Body of pancreas (tissue), 4 donors: ENCODE measurements around the gene ANTXR1. TPM values are rescaled to one million over a fixed set of nuclear protein-coding genes. Genes with fewer than 3 reads are reported as not detected.
"Not testable (repeated sequence)": the region's sequence is repeated elsewhere in the genome, so short reads cannot be mapped to it uniquely, and the experiment has no call there.

Source experiments
- ATAC-seq: fragments of 150-250 bp; one replicate; pipeline ENCODE4 v1.9.1; 2016
- DNase-seq, 4 donors: peaks; one replicate each; pipeline ENCODE4 v3.0.0-alpha.2; 2019
- H3K27ac ChIP-seq, 4 donors: fragments of 200-600 bp; sonication (generic); 1 replicate in 3 of 4; 2 replicates in 1 of 4; pipeline versions ENCODE4 v1.5.1 to v1.6.1; 2016 to 2019; ENCODE audit warnings: mild to moderate bottlenecking in 1 of 4, mixed read lengths in 1 of 4, moderate library complexity in 1 of 4
- H3K27me3 ChIP-seq, 2 donors: fragments of 200-600 bp; sonication (generic); one replicate each; pipeline ENCODE4 v1.6.0; 2016; ENCODE audit warnings: mild to moderate bottlenecking in 1 of 2
- H3K36me3 ChIP-seq, 2 donors: fragments of 200-600 bp; sonication (generic); replicated peaks in 1 of 2; 2 replicates each; pipeline ENCODE4 v1.5.1; 2016; ENCODE audit warnings: low read depth in 2 of 2; ENCODE audit not compliant: insufficient read depth in 1 of 2
- H3K4me1 ChIP-seq: fragments of 200-600 bp; sonication (generic); one replicate; pipeline ENCODE4 v1.6.0; 2016
- H3K4me3 ChIP-seq, 2 donors: fragments of 200-600 bp; sonication (generic); 1 replicate in 1 of 2; 2 replicates in 1 of 2; pipeline ENCODE4 v1.5.1; 2016 to 2019
- H3K9me3 ChIP-seq, 3 donors: fragments of 200-600 bp; sonication (generic); 1 replicate in 2 of 3; 2 replicates in 1 of 3; pipeline ENCODE4 v1.5.1; 2016
- POLR2A ChIP-seq, 3 donors: fragments of 450-650 bp; IDR thresholded peaks; one replicate each; pipeline ENCODE4 v1.6.1; 2016; ENCODE audit warnings: antibody characterized with exemption in 3 of 3, mild to moderate bottlenecking in 2 of 3
- WGBS, 2 donors: methylation state at CpG; one replicate each; pipeline ENCODE4 v1.1.5; 2017; 5-methylcytosine and 5-hydroxymethylcytosine counted together
- intact Hi-C: fragments of 100-400 bp; cut with DNase I; formaldehyde crosslinking; loops from one replicate; pipeline ENCODE4 v1.15.1; 2023
- total RNA-seq, 2 donors: library from RNA; depleted of rRNA; stranded (reverse); fragments of >200 nt; gene quantifications; one replicate each; pipeline ENCODE4 v1.1.0, GENCODE V29; 2016
- TF ChIP-seq, protein P1 (sequence below), 7 experiments: fragments of 450-650 bp in 4 of 7; fragments of 200-600 bp in 3 of 7; sonication (generic) in 3 of 7; IDR thresholded peaks; one replicate each; pipeline ENCODE4 v1.5.1; 2016 to 2019; ENCODE audit warnings: antibody characterized with exemption in 7 of 7

Gene ANTXR1
- total RNA-seq, 2 donors from 2014 or later, result 9.3 to 11.2 TPM

DNA sequence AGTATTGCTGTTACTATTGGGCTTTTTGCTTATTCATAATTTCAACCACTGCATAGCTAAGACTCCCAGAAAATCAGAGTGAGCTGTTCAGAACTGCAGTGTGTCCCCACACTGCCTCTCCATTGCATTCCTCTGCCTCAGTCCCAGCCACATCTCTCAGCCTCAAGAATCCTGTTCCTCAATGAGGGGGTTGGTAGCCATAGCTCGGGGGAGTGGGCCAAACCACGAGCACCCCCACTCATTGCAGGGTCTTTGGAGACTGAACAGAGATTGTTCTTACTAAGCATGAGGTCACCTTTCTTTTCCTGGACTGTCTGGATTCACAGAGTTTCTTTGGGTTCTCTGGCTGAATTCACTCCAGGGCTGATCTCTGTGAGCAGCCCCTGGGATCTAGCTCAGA is 213.0 kb downstream of the ANTXR1 start:
- Histone ChIP-seq H3K4me3 (no peak overlapping the region), H3K4me1 (peaks cover 16% of the 10 kb centered on the region), H3K9me3 (no peaks in the 10 kb centered on the region), H3K27me3 (no peaks in the 10 kb centered on the region), H3K27ac (no peak overlapping the region), H3K36me3 (no peaks in the 10 kb centered on the region)
- TF ChIP-seq POLR2A (IDR thresholded peaks at IDR 0.05), result no peak
- TF ChIP-seq, protein P1, sequence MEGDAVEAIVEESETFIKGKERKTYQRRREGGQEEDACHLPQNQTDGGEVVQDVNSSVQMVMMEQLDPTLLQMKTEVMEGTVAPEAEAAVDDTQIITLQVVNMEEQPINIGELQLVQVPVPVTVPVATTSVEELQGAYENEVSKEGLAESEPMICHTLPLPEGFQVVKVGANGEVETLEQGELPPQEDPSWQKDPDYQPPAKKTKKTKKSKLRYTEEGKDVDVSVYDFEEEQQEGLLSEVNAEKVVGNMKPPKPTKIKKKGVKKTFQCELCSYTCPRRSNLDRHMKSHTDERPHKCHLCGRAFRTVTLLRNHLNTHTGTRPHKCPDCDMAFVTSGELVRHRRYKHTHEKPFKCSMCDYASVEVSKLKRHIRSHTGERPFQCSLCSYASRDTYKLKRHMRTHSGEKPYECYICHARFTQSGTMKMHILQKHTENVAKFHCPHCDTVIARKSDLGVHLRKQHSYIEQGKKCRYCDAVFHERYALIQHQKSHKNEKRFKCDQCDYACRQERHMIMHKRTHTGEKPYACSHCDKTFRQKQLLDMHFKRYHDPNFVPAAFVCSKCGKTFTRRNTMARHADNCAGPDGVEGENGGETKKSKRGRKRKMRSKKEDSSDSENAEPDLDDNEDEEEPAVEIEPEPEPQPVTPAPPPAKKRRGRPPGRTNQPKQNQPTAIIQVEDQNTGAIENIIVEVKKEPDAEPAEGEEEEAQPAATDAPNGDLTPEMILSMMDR (IDR thresholded peaks at IDR 0.05), result no peak
- WGBS, 2 donors, result 69 to 74% methylated on average over 2 of the region's 2 CpGs
- intact Hi-C loops, result no loop called here
- no peak for ATAC-seq
- DNase-seq, result no peak

GRCh38 chr2:69226903-69227302 is 213.9 kb downstream of the ANTXR1 start:
- Histone ChIP-seq H3K4me3 (no peak overlapping the region), H3K9me3 (no peaks in the 10 kb centered on the region), H3K27ac (no peak overlapping the region), H3K36me3 (no peaks in the 10 kb centered on the region), H3K4me1 (peaks cover 16% of the 10 kb centered on the region), H3K27me3 (no peaks in the 10 kb centered on the region)
- DNase-seq (no peak), ATAC-seq (no peak)
- WGBS, 2 donors, result 86 to 90% methylated on average over 3 of the region's 3 CpGs
- intact Hi-C loops, result no loop called here
- TF ChIP-seq, protein P1 (IDR thresholded peaks at IDR 0.05), result no peak
- no peak for TF ChIP-seq POLR2A (IDR thresholded peaks at IDR 0.05)

- no peak overlapping the region for H3K27ac ChIP-seq
- DNase-seq (no peak), ATAC-seq (no peak)
- no peaks in the 10 kb centered on the region for H3K36me3 ChIP-seq
- H3K9me3 ChIP-seq, result no peaks in the 10 kb centered on the region
- peaks cover 16% of the 10 kb centered on the region for H3K4me1 ChIP-seq
- H3K27me3 ChIP-seq, result no peaks in the 10 kb centered on the region
- TF ChIP-seq, protein P1 (IDR thresholded peaks at IDR 0.05), result no peak
- no peak for TF ChIP-seq POLR2A (IDR thresholded peaks at IDR 0.05)
- H3K4me3 ChIP-seq, result no peak overlapping the region
- intact Hi-C loops, result no loop called here
Observed at GRCh38 chr2:69227716-69228115, 214.7 kb downstream of the ANTXR1 start.

GRCh38 chr2:69230946-69231345 is 218.0 kb downstream of the ANTXR1 start:
- H3K27me3 ChIP-seq, H3K9me3 ChIP-seq, H3K4me3 ChIP-seq, H3K4me1 ChIP-seq, intact Hi-C loops, DNase-seq, H3K36me3 ChIP-seq, ATAC-seq, H3K27ac ChIP-seq: not testable (repeated sequence)
- WGBS, 2 donors, result 91 to 95% methylated on average over 1 of the region's 1 CpG

GRCh38 chr2:69231612-69232277 is 218.8 kb downstream of the ANTXR1 start:
- Histone ChIP-seq H3K9me3 (no peaks in the 10 kb centered on the region), H3K27me3 (no peaks in the 10 kb centered on the region), H3K36me3 (no peaks in the 10 kb centered on the region), H3K4me3 (no peak overlapping the region), H3K27ac (no peak overlapping the region), H3K4me1 (no peaks in the 10 kb centered on the region)
- TF ChIP-seq POLR2A (IDR thresholded peaks at IDR 0.05), result no peak
- ATAC-seq (no peak), DNase-seq (no peak)
- intact Hi-C loops, result no loop called here
- WGBS, 2 donors, result 72 to 74% methylated on average over 6 of the region's 6 CpGs

GRCh38 chr2:69235835-69236234 is 222.9 kb downstream of the ANTXR1 start:
- H3K27me3 ChIP-seq, ATAC-seq, DNase-seq, H3K4me3 ChIP-seq, H3K4me1 ChIP-seq, intact Hi-C loops, H3K36me3 ChIP-seq, H3K9me3 ChIP-seq, H3K27ac ChIP-seq: not testable (repeated sequence)
- WGBS, 2 donors, result 88 to 93% methylated on average over 4 of the region's 4 CpGs
